ENCODE measurements around the gene LARGE2. TPM values are rescaled to one million over a fixed set of nuclear protein-coding genes. Genes with fewer than 3 reads are reported as not detected.

The LARGE2 gene
- total and polyA plus RNA-seq, 10 of the 15 experiments (the other 5 are each of a cell fraction or from before 2014, with no cell fraction given) = 0.03 to 0.41 (median 0.19) TPM; not detected in 6

DNA sequence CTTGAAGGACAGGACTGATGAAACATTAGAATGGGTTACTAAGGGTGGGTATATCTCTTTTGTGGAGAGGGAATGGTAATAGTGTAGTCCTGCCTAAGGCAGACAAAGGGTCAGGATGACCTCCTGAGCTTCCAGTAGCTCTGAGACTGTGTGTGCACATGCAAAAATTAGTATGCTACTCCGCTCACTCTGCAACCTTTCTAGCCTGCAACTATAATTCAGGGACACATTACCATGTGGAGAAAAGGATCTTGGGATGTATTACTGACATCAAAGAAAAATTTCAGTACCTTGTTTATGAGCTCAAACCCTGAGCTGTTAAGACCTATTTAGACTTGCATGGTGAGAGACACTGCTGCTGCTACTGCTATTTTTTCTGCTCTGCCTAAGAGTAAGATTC lies 25.4 kb downstream of the LARGE2 start:
- TF ChIP-seq SIN3A (IDR thresholded peaks at IDR 0.05; ENCODE audit: low read depth, low read length) = no peak
- TF ChIP-seq TARDBP (IDR thresholded peaks at IDR 0.05; ENCODE audit: borderline replicate concordance) = no peak
- TF ChIP-seq ZZZ3 (IDR thresholded peaks at IDR 0.05; ENCODE audit: control insufficient read depth, insufficient read length, low read depth) = no peak
- TF ChIP-seq FOXM1 (IDR thresholded peaks at IDR 0.05; ENCODE audit: low read depth, low read length) = no peak
- TF ChIP-seq CEBPB (IDR thresholded peaks at IDR 0.05; ENCODE audit: borderline replicate concordance in 1 of 2, low read depth in 2 of 2, low read length in 2 of 2) = no peak
- no peak for TF ChIP-seq SMARCA5 (IDR thresholded peaks at IDR 0.05)
- TF ChIP-seq WRNIP1 (IDR thresholded peaks at IDR 0.05; ENCODE audit: borderline replicate concordance, low read depth, low read length) = no peak
- TF ChIP-seq MXI1 (IDR thresholded peaks at IDR 0.05; ENCODE audit: low read depth, low read length) = no peak
- no peak for TF ChIP-seq SMAD5 (IDR thresholded peaks at IDR 0.05; ENCODE audit: low read depth)
- TF ChIP-seq IKZF2 (IDR thresholded peaks at IDR 0.05) = no peak
- no peak for TF ChIP-seq POU2F2 (IDR thresholded peaks at IDR 0.05; ENCODE audit: borderline replicate concordance, low read depth, low read length)
- TF ChIP-seq, protein P1, sequence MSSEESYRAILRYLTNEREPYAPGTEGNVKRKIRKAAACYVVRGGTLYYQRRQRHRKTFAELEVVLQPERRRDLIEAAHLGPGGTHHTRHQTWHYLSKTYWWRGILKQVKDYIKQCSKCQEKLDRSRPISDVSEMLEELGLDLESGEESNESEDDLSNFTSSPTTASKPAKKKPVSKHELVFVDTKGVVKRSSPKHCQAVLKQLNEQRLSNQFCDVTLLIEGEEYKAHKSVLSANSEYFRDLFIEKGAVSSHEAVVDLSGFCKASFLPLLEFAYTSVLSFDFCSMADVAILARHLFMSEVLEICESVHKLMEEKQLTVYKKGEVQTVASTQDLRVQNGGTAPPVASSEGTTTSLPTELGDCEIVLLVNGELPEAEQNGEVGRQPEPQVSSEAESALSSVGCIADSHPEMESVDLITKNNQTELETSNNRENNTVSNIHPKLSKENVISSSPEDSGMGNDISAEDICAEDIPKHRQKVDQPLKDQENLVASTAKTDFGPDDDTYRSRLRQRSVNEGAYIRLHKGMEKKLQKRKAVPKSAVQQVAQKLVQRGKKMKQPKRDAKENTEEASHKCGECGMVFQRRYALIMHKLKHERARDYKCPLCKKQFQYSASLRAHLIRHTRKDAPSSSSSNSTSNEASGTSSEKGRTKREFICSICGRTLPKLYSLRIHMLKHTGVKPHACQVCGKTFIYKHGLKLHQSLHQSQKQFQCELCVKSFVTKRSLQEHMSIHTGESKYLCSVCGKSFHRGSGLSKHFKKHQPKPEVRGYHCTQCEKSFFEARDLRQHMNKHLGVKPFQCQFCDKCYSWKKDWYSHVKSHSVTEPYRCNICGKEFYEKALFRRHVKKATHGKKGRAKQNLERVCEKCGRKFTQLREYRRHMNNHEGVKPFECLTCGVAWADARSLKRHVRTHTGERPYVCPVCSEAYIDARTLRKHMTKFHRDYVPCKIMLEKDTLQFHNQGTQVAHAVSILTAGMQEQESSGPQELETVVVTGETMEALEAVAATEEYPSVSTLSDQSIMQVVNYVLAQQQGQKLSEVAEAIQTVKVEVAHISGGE (CRISPR knock-in tag; IDR thresholded peaks at IDR 0.05) = no peak
- TF ChIP-seq NFIC (IDR thresholded peaks at IDR 0.05; ENCODE audit: low read depth, low read length) = no peak
- TF ChIP-seq ZNF207 (IDR thresholded peaks at IDR 0.05; ENCODE audit: borderline replicate concordance) = no peak
- TF ChIP-seq NFXL1 (IDR thresholded peaks at IDR 0.05; ENCODE audit: borderline replicate concordance) = no peak
- TF ChIP-seq NFYA (IDR thresholded peaks at IDR 0.05; ENCODE audit: borderline replicate concordance, low read depth, low read length) = no peak
- TF ChIP-seq ELK1 (IDR thresholded peaks at IDR 0.05; ENCODE audit: low read depth, low read length) = no peak
- TF ChIP-seq SMAD1 (IDR thresholded peaks at IDR 0.05; ENCODE audit: low read depth, partially characterized antibody) = no peak
- ChIA-PET SMC1A (ENCODE audit: uncharacterized antibody, unreplicated experiment) (interaction anchor here (0.7 to 0.9 kb wide), 3 partner anchors 10 to 344 kb away, joined by 3 to 5 read pairs (median 3); no protein-coding TSS in a partner anchor), POLR2A (no interaction called here), RAD21 (ENCODE audit: unreplicated experiment) (no interaction called here), CTCF (interaction anchor here (9.0 kb wide), 1 partner anchor 18 kb away, joined by 60 read pairs; no protein-coding TSS in a partner anchor)
- H3K4me2 ChIP-seq (ENCODE audit: control insufficient read depth, insufficient read depth) = no peak overlapping the region
- ATAC-seq (no peak), FAIRE-seq (no peak), DNase-seq (ENCODE audit: low read depth, low spot score) (no peak)
- no peaks in the 10 kb centered on the region for H3K79me2 ChIP-seq (ENCODE audit: control insufficient read depth, insufficient read depth, low read length)
- in situ Hi-C loops (cut with MboI) (no loop called here), intact Hi-C loops (cut with micrococcal nuclease; ENCODE audit: unreplicated experiment) (no loop called here)
- no peak overlapping the region for H3K27ac ChIP-seq (ENCODE audit: control insufficient read depth, insufficient read depth)
- BruUV-seq (replicated peaks) = no TSS peak
- H3K27me3 ChIP-seq (replicated peaks in 1 of 2; ENCODE audit: control insufficient read depth in 2 of 2, insufficient read depth in 2 of 2, low read length in 1 of 2) = no peaks in the 10 kb centered on the region
- no peak overlapping the region for H3K4me3 ChIP-seq
- H3K36me3 ChIP-seq (ENCODE audit: control insufficient read depth in 2 of 2, insufficient read depth in 2 of 2, low read length in 1 of 2) = peaks cover 3 to 18% of the 10 kb centered on the region in 2 experiments
- no peaks in the 10 kb centered on the region for H3K4me1 ChIP-seq (ENCODE audit: control insufficient read depth, insufficient read depth, low read length)
- WGBS (ENCODE audit: insufficient coverage, insufficient replicate concordance, low lambda C conversion rate, missing lambda C conversion rate) = 96% methylated on average over 1 of the region's 1 CpG
- no peaks in the 10 kb centered on the region for H3K9me3 ChIP-seq (replicated peaks; ENCODE audit: control insufficient read depth, insufficient read depth, low read length)
- no peaks in the 10 kb centered on the region for H4K20me1 ChIP-seq (ENCODE audit: control insufficient read depth, insufficient read depth)
- no peak overlapping the region for H2AFZ ChIP-seq (ENCODE audit: control insufficient read depth, low read depth, low read length)
- H3K9ac ChIP-seq (ENCODE audit: control insufficient read depth, insufficient read depth, low read length) = no peak overlapping the region

Data from GM12878 (cell line).